LNCAP (cell line): ENCODE measurements around the gene SRSF4.
A peak's percentile ranks its signal among the peaks of the same experiment; 100 is the strongest.

ENCODE experiments used
- CTCF ChIP-seq: fragments of 450-650 bp; IDR thresholded peaks from 2 replicates; pipeline ENCODE4 v1.5.1; 2017; ENCODE audit warnings: mild to moderate bottlenecking

Gene SRSF4

DNA sequence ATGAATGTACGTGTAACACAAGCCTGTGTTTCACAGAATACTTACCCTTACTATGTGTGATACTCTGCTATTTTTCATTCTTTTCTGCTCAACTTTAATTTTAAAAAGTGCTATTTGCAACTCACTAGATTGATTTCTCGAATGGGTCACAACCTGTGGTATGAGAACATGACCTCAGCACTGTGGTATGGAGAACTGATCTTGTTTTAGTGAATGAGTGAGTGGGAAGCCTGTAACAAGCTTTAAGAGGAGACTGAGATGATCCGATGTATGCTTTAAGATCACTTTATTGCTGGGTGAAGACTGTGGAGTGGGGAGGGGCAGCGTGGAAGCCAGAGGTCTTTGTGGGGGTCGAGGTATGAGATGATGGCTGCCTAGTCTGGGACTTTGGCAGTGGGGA, 27.5 kb upstream of the SRSF4 start:
- TF ChIP-seq CTCF: no peak

DNA sequence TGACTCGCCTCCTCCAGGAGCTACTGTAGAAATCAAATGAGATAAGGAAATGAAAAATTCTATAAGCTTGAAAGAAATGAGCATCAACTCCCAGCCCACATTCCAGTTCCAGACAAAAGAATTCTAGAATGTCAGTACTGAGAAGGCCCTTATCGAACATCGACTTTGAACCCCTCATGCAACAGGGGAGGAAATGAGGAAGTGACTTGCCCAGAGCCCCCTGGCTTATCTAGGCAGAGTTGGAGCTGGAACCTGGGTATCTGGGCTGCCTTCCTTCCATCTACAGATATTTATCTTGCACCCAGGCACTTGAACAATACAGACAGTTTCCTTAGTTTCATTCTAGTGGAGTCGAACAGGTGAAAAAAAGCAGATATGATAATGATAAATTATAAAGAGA, 26.7 kb upstream of the SRSF4 start:
- no peak for TF ChIP-seq CTCF

DNA sequence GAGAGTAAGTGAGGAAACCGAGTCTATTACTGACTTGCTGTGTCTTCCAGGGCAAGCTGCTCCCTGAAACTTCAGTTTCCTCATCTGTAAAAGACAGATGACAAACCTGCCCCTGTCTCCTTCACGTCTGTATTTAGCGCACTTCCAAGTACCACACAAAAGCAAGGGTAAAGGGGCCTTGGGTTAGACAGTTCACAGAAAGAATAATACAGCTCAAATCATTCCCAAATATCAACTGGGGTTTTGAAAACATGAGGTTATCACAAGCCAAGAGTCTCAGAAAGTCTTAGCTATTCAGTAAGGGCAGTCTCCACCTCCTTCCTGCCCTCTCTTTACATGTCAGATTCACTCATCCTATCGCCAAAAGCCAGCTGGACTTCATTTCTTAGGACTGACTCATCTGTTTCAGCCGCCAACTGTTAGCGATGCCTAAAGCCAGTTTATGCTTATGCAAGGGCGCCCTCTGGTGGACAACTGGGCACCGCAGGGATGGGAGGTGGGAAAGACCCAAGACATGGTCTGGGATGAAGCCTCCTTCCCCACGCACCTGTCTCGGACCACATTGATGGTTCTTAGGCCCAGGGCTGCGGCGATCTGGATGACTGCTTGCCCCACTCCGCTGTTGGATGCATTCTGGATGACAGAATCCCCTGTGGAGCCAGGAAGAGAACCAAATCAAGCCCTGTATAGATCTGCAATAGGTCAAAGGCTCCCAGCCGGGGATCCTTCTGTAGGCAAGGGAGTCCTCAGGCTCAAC, 21.1 kb upstream of the SRSF4 start:
- TF ChIP-seq CTCF: peak; percentile 99

- TF ChIP-seq CTCF: no peak
These were observed 20.4 kb upstream of the SRSF4 start for GRCh38 chr1:29202053-29202452.

DNA sequence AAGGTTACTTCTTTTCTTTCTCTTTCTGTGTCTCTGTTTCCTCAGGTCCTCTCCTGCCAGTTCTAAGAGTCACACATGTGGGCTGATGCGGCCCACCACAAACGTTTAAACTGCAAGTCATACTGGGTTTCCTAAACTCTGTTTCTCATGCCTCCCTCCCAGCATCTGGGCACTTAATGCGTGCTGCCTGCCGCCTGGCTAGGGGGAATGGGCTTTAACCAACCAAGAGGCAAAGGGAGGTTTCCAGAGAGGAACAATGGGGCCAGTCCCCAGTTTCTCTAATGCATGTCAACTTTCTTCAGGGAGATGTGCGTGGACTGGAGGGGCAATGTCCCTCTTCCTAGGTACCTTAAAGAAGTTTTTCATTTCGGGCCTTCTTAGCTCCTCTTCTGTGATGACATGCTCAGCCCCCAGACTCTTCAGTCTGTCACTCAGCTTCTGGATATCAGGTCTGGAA, 19.9 kb upstream of the SRSF4 start:
- TF ChIP-seq CTCF: no peak

GRCh38 chr1:29200906-29201594, 19.4 kb upstream of the SRSF4 start:
- TF ChIP-seq CTCF: no peak

GRCh38 chr1:29197993-29198392, 16.3 kb upstream of the SRSF4 start:
- TF ChIP-seq CTCF: no peak
